HG03575 (cell line): ENCODE results near the gene GJC1.

Source experiments
- ATAC-seq: cut with Tn5 transposase; IDR thresholded peaks from one replicate; pipeline ENCODE4 v1.9.1; 2021; ENCODE audit not compliant: unreplicated experiment, insufficient number of reproducible peaks, low FRiP score; ENCODE audit errors: extremely low read depth

The GJC1 gene

DNA sequence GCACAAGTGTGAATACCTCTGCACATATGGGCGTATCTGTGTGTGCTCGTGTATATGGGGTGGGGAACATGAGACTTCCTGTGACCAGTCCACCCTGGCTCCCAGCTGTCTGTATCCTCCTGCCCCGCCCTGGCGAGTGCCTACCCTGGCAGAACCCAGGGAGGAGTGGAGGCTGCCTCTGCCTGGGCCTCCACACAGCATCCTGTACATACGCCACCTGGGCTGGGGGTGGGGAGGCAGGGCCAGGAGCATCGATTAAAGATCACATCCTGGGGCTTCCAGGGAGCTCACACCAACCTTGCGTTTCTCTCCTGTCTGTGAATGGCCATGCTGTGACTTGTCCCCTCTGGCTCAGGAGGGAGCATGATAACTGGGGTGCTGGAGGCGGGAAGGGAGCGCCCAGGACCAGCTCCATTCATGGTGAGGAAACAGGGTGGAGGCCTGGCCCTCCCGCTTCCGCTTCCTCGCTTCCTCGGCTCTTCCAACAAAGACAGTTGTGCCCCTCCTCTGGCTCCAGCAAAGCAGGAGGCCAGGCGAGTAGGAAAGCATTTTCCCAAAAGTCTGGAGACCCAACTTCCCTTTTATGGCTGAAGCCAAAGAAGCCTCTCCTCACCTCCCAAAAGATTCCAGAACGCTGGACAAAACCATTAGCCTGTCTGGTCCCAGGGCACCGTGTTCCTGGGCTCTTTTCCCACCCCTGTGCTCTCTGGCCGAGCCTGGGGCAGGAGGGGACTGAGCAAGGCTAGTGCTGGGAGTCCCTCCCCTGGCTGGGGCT, 48.3 kb downstream of the GJC1 start:
- ATAC-seq, result no peak

DNA sequence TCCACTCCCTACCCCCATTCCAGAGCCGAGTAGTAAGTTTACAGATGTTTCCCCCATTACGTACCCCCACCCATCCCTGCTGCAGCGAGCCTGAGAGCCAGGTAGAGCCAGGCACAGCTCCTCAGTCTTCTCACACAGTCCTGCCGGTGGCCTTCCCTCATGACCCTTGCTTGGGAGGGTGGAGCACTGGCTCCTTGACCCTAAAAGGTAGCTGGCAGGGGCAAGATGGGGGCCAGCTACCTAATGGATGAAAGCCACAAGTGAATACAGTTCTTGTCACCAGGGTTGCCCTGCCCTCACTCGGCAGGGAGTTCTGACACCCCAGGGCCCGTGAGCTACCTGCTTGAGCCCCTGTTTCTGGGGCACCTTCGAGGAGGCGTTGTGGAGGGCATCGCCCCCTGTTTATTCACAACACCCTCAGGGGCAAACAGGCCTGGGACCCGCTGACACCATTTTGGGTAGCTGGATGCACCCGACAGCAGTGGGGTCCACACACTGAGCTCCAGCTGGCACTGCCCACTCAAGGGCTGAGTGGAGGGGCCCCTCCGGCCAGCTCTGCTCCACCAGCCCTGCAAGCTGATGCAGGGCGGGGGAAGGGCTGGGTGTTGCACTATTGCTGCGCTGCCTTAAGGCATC, 49.1 kb downstream of the GJC1 start:
- no peak for ATAC-seq

DNA sequence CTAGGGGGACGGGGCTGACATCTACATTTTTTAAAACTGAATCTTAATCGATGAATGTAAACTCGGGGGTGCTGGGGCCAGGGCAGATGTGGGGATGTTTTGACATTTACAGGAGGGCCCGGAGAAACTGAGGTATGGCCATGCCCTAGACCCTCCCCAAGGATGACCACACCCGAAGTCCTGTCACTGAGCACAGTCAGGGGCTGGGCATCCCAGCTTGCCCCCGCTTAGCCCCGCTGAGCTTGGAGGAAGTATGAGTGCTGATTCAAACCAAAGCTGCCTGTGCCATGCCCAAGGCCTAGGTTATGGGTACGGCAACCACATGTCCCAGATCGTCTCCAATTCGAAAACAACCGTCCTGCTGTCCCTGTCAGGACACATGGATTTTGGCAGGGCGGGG, 49.9 kb downstream of the GJC1 start:
- no peak for ATAC-seq

DNA sequence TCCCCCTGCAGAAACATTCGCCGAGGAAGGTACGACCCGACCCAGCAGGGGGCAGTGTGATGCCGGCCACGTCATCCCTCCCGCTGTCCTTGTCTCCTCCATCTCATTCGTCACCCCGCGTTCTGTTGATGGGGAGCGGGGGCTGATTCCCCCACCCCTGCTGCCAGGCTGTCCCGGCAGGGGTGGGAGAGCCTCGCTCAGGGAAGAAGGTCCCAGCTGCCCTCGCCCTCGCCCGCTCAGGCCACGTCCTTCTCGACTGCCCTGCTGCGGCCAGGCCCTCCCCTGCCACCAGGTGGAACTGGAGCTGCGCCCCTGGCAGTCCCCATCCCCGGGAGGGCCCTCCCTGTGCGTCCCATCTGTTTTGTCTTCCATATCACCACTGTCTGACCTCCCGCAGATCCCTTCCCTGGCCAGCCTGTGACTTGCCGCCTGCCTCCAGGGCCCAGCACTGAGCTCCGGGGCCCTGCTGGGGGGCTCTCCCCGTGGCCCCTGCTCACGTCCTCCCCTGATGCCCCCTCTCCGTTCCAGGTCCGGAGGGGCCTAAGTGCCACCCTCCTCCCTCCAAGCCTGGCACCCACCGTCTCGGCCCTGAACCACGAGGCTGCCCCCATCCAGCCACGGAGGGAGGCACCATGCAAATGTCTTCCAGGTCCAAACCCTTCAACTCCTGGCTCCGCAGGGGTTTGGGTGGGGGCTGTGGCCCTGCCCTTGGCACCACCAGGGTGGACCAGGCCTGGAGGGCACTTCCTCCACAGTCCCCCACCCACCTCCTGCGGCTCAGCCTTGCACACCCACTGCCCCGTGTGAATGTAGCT, 50.7 kb downstream of the GJC1 start:
- no peak for ATAC-seq

DNA sequence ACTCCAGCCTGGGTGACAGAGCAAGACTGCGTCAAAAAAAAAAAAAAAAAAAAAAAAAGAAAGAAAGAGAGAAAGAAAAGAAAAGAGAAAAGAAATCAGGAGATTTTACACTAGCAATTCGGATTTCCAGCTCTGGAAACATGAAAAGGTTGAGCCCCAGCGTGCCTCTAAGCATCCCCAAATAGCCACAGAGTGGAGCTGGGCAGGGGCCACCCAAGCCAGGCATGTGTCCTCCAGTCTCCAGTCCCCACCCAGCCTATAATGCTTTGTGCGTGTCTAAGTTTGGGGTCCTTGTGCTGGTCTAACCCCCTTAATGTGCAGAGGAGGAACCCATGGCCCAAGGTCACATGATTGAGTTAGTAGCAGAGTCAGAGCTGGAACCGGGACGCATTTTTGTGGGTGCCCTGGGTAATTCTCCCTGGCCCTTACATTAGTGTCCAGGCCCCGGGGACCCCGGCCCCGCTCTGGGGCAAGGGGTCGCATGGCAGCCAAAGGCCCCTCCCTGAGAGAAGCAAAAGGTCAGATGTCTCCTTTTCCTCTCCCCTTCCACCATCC, 51.4 kb downstream of the GJC1 start:
- ATAC-seq, result no peak

DNA sequence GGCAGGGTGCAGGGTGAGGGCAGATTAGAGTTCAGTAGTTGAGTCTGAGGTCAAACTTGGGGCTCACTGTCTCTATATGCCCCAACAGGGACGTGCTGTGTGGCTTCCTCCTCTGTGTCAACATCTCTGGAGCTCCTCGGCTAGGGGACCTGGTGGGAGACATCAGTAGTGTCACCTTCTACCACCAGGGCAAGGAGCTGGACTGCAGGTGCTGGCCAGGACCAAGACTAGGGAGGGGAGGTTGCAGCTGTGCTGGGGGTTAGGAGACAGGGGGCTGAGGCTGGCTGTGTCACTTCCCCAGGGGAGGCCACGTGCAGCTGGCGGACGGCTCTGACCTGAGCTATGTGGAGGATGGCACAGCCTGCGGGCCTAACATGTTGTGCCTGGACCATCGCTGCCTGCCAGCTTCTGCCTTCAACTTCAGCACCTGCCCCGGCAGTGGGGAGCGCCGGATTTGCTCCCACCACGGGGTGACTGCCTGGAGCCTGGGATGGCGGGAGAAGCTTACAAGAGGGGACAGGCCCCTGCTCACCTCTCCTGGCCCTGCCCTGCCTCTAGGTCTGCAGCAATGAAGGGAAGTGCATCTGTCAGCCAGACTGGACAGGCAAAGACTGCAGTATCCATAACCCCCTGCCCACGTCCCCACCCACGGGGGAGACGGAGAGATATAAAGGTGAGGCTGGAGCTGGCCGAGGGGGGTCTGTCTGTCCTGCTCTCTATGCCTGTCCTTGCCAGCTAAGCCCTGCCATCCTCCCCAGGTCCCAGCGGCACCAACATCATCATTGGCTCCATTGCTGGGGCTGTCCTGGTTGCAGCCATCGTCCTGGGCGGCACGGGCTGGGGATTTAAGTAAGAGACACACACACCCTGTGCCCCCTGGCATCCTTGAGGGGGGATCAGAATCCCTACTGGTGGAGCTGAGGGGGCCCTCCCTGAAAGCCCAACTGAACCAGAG, 52.4 kb downstream of the GJC1 start:
- no peak for ATAC-seq

DNA sequence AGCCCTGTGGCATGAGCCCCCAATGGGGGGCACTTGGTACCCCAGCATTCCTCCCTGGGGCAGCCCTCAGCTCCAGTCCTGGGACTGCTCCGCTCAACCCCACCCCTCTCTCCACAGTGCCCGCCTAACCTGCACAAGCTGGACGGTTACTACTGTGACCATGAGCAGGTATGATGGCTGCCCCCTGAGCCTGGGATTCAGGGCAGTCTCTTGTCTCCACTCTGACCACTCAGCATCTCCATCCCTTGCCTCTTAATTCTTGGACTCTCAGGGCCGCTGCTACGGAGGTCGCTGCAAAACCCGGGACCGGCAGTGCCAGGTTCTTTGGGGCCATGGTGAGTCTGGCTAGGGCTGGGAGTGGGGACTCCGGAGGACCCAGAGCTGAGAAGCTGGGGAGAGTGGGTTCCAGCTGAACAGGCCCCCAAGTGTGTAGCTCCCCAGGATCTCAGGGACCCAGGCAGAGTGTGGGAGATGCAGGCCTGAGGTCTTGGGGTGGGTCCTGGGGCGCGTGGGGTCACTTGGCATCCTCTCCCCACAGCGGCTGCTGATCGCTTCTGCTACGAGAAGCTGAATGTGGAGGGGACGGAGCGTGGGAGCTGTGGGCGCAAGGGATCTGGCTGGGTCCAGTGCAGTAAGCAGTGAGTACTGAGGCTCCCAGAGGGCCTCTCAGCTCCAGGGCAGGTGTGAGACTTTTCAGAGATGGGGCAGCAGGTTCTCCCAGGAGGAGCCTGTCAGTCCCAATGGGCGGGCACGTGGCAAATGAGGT, 53.3 kb downstream of the GJC1 start:
- no peak for ATAC-seq

DNA sequence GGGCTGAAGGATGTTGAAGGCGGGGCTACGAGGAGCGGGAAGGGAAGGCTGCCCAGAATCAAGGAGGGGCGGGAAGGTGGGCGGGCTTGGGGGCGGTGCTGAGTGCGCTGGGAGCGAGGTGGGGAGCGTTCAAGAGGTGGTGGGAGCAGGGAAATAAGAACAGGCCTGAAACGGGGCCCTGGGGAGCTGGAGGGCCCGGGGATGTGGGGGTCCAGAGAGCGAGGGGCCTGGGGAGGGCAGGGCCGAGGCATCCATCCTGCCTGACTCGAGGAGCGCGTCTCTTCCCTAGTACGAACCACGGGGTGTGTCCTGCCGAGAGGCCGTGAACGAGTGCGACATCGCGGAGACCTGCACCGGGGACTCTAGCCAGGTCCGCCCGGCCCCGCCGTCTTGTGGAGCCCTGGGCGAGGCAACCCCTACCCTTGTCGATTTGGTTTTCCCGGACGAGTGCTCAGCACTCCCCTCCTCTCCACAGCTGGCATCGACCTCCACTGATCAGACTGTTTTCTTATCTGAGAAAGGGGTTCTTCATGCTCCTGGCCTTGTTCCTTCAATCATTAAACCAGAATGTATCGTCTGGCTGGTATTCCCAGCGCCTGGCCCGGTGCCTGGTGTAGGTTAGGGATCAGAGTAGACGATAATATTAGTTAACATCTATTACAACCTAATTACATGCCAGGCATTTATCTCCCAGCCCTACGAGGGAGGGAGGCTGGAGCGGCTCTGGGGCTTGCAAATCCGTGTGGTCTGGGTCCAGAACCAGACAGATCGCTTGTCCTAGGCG, 54.1 kb downstream of the GJC1 start:
- ATAC-seq, result no peak

DNA sequence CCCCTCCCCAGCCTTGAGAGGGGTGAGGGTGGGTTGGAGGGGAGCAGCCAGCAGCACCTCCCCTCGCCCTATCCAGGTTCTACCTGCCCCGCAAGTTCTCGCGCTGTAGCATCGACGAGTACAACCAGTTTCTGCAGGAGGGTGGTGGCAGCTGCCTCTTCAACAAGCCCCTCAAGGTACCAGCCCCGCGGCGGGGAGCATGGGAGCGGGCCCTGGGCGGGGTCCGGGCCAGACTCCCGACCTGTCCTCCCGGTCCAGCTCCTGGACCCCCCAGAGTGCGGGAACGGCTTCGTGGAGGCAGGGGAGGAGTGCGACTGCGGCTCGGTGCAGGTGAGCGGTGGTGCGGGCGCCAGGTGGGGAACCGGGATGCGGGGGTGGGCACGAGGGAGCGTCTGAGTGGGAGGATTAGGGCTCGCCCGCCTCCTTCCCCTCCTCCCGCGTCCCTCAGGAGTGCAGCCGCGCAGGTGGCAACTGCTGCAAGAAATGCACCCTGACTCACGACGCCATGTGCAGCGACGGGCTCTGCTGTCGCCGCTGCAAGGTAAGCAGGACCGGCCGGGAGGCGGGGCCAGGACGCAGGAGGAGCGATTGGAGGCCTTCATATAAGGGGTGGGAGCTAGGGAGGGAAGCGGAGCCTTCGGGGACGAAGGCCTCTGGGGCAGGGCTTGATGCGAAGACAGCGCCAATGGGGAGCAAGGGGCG, 54.8 kb downstream of the GJC1 start:
- ATAC-seq, result no peak

DNA sequence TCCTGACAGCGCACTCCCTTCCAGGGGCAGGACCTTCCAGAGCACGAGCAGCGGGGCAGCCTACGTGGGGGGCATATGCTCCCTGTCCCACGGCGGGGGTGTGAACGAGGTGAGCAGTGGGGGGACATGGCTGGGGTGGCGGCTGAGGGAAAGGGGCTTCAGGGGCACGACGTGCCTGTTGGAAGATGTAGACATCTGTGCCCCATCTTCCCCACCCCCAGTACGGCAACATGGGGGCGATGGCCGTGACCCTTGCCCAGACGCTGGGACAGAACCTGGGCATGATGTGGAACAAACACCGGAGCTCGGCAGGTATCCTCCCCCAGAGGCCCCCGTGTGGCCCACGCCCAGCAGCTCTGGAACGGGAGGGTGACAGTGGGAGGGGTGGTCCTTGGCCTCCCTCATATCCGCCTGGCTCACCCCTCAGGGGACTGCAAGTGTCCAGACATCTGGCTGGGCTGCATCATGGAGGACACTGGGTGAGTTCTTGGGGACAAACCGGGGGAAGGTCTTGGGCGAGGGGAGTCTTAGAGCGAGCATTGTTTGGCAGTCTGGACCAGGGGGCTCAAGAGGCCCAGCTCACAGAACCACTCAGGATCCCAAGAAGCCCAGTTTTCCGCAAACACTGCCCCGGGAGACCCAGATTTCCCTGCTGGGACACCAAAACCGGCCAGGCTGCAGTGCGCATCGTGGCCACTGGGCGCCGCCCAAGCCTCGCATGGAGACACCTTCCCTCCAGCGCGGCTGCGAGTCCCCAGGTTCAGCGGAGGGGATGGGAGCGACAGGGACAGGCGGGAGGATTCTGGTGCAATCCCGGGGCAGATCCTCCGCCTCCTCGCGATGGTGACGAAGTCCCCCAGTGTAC, 55.6 kb downstream of the GJC1 start:
- no peak for ATAC-seq

DNA sequence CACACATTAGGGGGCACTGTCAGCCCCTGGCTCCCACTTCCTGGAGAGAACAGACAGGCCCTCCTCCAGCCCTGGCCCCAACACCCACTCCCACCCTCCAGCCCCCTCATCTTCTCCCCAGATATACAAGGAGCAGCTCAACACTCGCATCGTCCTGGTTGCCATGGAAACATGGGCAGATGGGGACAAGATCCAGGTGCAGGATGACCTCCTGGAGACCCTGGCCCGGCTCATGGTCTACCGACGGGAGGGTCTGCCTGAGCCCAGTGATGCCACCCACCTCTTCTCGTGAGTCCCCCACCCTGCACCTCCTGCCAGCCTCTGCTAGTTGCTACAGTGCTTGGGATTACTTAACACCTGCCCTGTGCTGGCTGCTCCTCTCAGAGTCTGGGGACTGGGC, 56.9 kb downstream of the GJC1 start:
- ATAC-seq, result no peak

DNA sequence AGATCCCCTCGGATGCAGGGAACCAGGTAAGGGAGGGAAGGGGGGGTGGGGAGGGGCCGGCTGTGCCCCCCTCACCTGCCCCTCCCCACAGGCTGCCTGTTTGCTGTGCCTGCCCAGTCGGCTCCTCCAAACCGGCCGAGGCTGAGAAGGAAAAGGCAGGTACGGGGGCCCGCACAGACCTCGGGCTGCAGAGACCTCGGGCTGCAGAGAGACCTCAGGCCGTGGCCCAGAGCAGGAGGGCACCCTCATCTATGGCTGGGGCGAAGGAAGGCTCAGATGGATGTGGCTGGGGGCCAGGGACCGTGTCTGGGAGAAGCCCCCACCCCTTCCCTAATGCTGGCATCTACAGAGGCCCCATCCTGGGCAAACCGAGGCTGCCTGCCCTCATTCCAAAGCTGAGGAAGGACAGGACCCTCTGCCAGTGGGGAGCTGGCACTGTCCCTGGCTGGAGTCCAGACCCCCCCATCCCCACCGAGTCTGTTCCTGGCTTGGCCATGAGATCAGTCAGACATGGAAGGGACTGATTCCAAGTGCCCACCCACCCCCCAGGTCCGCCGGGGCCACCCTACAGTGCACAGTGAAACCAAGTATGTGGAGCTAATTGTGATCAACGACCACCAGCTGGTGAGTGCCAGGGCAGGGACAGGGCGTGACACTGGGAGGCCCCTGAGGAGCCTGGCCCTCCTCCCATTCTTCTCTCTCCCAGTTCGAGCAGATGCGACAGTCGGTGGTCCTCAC, 57.6 kb downstream of the GJC1 start:
- no peak for ATAC-seq

DNA sequence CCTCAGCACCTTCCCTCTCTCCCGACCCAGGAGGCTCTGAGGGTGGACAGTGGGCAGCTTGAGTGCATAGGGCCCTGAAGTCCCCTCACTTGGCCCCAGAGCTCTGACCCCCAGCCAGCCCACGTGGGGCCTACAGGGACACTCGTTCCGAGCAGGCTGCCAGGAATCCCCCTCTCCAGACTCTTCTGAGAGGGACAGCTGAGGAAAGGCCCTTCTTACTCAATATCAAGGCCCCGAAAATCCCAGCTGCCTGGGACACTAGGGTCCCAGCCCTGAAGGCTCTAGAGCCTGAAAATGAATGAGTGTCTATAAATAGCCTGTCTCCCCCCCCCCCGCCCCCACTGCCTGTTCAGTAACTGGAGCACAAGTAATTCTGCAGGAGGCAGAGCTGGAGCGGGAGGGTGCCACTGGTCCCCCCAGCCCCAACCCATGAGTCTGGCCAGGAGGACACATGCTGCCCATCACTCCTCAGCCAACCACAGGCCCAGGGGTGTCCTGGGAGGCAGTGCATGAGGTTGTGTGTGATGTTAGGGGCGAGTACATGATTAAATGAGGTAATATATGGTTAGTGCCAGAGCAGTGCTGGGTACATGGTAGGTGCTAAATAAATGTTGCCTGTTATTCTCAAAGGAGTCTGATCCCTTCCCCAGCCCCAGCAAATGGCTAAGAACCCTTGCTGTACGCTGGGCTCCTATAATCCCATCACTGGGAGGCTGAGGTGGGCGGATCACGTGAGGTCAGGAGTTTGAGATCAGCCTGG, 59.7 kb downstream of the GJC1 start:
- no peak for ATAC-seq

DNA sequence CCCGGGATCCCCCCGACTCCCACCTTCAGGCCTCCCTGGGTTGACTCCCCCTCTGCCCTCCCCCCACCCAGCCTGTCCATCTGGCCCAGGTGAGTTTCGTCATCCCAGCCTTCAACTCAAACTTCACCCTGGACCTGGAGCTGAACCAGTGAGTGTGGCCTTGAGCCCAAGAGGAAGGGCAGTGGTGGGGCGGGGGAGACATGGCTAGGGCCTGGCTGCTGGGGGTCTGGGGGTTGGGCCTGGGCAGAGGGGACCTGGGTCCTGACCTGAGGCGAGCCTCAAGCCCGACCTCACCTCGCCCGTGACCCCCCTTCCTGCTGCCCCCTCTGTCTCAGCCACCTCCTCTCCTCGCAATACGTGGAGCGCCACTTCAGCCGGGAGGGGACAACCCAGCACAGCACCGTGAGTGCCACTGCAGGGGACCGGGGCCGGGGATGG, 60.4 kb downstream of the GJC1 start:
- no peak for ATAC-seq

DNA sequence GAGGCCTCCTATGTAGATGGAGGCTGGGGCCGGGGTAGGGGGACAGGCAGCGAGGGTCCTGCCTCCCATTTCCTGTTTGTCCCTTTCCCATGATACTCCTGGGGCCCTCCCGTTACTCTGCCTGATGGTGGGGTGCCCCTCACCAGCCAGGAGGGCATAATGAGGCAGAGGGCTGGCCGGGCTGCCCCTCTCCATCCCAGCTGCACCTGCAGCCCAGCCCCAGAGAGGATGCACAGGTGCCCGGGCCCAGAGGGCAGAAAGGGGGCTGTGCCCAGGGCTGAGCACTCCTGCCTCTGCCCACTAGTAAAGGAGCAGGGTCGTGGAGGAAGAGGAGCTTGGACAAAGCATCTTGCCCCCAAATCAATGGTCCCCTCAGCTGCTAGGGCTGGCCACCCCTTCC, 60.9 kb downstream of the GJC1 start:
- ATAC-seq, result no peak
